K562 (cell line): ENCODE measurements around the gene RNF32. TPM values are rescaled to one million over a fixed set of nuclear protein-coding genes. Genes with fewer than 3 reads are reported as not detected.

ENCODE experiments used
- ARID1B ChIP-seq: fragments of 450-650 bp; IDR thresholded peaks from 2 replicates; pipeline ENCODE4 v1.6.1; 2016; ENCODE audit warnings: antibody characterized with exemption, mild to moderate bottlenecking, inconsistent platforms
- CBFA2T3 ChIP-seq: fragments of 450-650 bp; IDR thresholded peaks from 2 replicates; pipeline ENCODE4 v1.6.1; 2017
- FOXJ2 ChIP-seq: fragments of 200-800 bp; sonication (Bioruptor generic); IDR thresholded peaks from 2 replicates; pipeline ENCODE4 v1.6.1; 2016; ENCODE audit warnings: missing genetic modification characterization, missing compliant biosample characterization
- GATAD2A ChIP-seq: fragments of 450-650 bp; IDR thresholded peaks from 2 replicates; pipeline ENCODE4 v1.6.1; 2017
- HMBOX1 ChIP-seq: sonication (generic); IDR thresholded peaks from 2 replicates; pipeline ENCODE4 v1.6.1; 2016
- IRF9 ChIP-seq: fragments of 450-650 bp; IDR thresholded peaks from 2 replicates; pipeline ENCODE4 v1.6.1; 2016; ENCODE audit warnings: missing biosample characterization, missing genetic modification characterization
- KDM1A ChIP-seq, 2 experiments: fragments of 450-650 bp; IDR thresholded peaks; 2 replicates each; pipeline ENCODE4 v1.6.1; 2016; ENCODE audit warnings: mild to moderate bottlenecking in 2 of 2
- KLF16 ChIP-seq: IDR thresholded peaks from 2 replicates; pipeline ENCODE4 v1.6.1; 2016; ENCODE audit warnings: antibody characterized with exemption
- MEF2D ChIP-seq: conservative IDR thresholded peaks from 2 replicates; pipeline ENCODE4 v1.6.1; 2016; ENCODE audit warnings: low read depth, missing genetic modification characterization, missing compliant biosample characterization
- MEIS2 ChIP-seq: fragments of 450-650 bp; IDR thresholded peaks from 2 replicates; pipeline ENCODE4 v1.6.1; 2014; ENCODE audit warnings: mild to moderate bottlenecking; ENCODE audit not compliant: partially characterized antibody
- MNT ChIP-seq, 2 experiments: fragments of 450-650 bp; conservative IDR thresholded peaks; 2 replicates each; pipeline ENCODE4 v1.6.1; 2017; ENCODE audit warnings: mild to moderate bottlenecking in 2 of 2, moderate library complexity in 2 of 2
- NCOA2 ChIP-seq, 2 experiments: fragments of 450-650 bp; IDR thresholded peaks; 2 replicates each; pipeline ENCODE4 v1.6.1; 2018; ENCODE audit warnings: mild to moderate bottlenecking in 2 of 2, moderate library complexity in 1 of 2; ENCODE audit not compliant: partially characterized antibody in 2 of 2
- NCOR1 ChIP-seq: fragments of 450-650 bp; IDR thresholded peaks from 2 replicates; pipeline ENCODE4 v1.6.1; 2016; ENCODE audit warnings: mild to moderate bottlenecking, moderate library complexity
- NONO ChIP-seq, 2 experiments: fragments of 200-400 bp in 1 of 2; fragments of 450-650 bp in 1 of 2; formaldehyde crosslinking in 1 of 2; IDR thresholded peaks; 2 replicates each; pipeline ENCODE4 v1.6.1; 2017; ENCODE audit warnings: low read depth in 2 of 2, mild to moderate bottlenecking in 2 of 2, moderate library complexity in 2 of 2, low read length in 1 of 2
- PHB2 ChIP-seq: fragments of 450-650 bp; IDR thresholded peaks from 2 replicates; pipeline ENCODE4 v1.6.1; 2017; ENCODE audit warnings: low read depth
- POLR2AphosphoS2 ChIP-seq: IDR thresholded peaks from 2 replicates; pipeline ENCODE4 v1.6.1; 2012; ENCODE audit warnings: low read length, improper control_type of control experiment
- RAD21 ChIP-seq, 2 experiments: fragments of 250-450 bp in 1 of 2; fragments of 450-650 bp in 1 of 2; sonication (Bioruptor Pico) in 1 of 2; formaldehyde crosslinking in 1 of 2; IDR thresholded peaks in 1 of 2; conservative IDR thresholded peaks in 1 of 2; 2 replicates each; pipeline versions ENCODE4 v1.4.0 to v1.8.0; 2020 to 2022; ENCODE audit warnings: mild to moderate bottlenecking in 2 of 2, moderate library complexity in 1 of 2
- SMARCE1 ChIP-seq: fragments of 450-650 bp; IDR thresholded peaks from 2 replicates; pipeline ENCODE4 v1.7.1; 2016; ENCODE audit warnings: mild to moderate bottlenecking
- SOX6 ChIP-seq: fragments of 450-650 bp; IDR thresholded peaks from 2 replicates; pipeline ENCODE4 v1.6.1; 2014; ENCODE audit warnings: mild to moderate bottlenecking
- TAL1 ChIP-seq: fragments of 450-650 bp; IDR thresholded peaks from 2 replicates; pipeline ENCODE4 v1.6.1; 2016; ENCODE audit warnings: mild to moderate bottlenecking
- TCFL5 ChIP-seq: fragments of 250-450 bp; sonication (Bioruptor Pico); conservative IDR thresholded peaks from 2 replicates; pipeline ENCODE4 v1.6.1; 2021; ENCODE audit warnings: mild to moderate bottlenecking, moderate library complexity, matching md5 sums
- TEAD4 ChIP-seq, 2 experiments: sonication (generic) in 1 of 2; formaldehyde crosslinking in 1 of 2; IDR thresholded peaks; 2 replicates each; pipeline versions ENCODE4 v1.6.1 to v1.8.0; 2012 to 2022; ENCODE audit warnings: borderline replicate concordance in 1 of 2, inconsistent platforms in 1 of 2, low read length in 1 of 2, mild to moderate bottlenecking in 1 of 2, missing genetic modification reagents in 1 of 2
- TRIM24 ChIP-seq, 2 experiments: fragments of 450-650 bp; IDR thresholded peaks; 2 replicates each; pipeline ENCODE4 v1.6.1; 2016
- TSC22D4 ChIP-seq: fragments of 450-650 bp; IDR thresholded peaks from 2 replicates; pipeline ENCODE4 v1.6.1; 2016; ENCODE audit warnings: missing genetic modification characterization, missing biosample characterization, control low read depth
- XRCC5 ChIP-seq: fragments of 200-400 bp; formaldehyde crosslinking; IDR thresholded peaks from 2 replicates; pipeline ENCODE4 v1.6.1; 2017; ENCODE audit warnings: low read depth, mild to moderate bottlenecking, low read length
- ZEB2 ChIP-seq: fragments of 450-650 bp; IDR thresholded peaks from 2 replicates; pipeline ENCODE4 v1.6.1; 2016
- ZNF551 ChIP-seq: fragments of 250-450 bp; sonication (Bioruptor Pico); IDR thresholded peaks from 2 replicates; pipeline ENCODE4 v1.5.0; 2021; ENCODE audit warnings: mild to moderate bottlenecking, moderate library complexity
- ZNF589 ChIP-seq: fragments of 200-800 bp; sonication (Bioruptor generic); IDR thresholded peaks from 2 replicates; pipeline ENCODE4 v1.6.1; 2016; ENCODE audit warnings: low read depth, missing genetic modification characterization, missing compliant biosample characterization
- ZZZ3 ChIP-seq: fragments of 450-650 bp; IDR thresholded peaks from 2 replicates; pipeline ENCODE4 v1.6.1; 2016; ENCODE audit warnings: antibody characterized with exemption, mild to moderate bottlenecking, moderate library complexity
- polyA plus RNA-seq, 8 experiments: library from polyadenylated mRNA; depleted of rRNA in 4 of 8; stranded (reverse) in 5 of 8; unstranded in 3 of 8; fragments of >200 nt; fragmentation: Nextera tagmentation in 2 of 8; fragmentation: Illumina TruSeq in 1 of 8; extraction: Ambion mirVana in 2 of 8; extraction: Trizol in 1 of 8; gene quantifications; 2 replicates each; pipeline versions ENCODE4 v1.2.1 to v1.2.3, GENCODE V29; 2011 to 2014; ENCODE audit warnings: inconsistent platforms in 1 of 8, missing spikeins in 1 of 8
- total RNA-seq, 7 experiments: library from RNA; depleted of rRNA in 6 of 7; stranded (reverse); fragments of >200 nt in 6 of 7; fragmentation: Illumina TruSeq in 2 of 7; extraction: Trizol in 2 of 7; gene quantifications; 2 replicates each; pipeline versions ENCODE4 v1.2.1 to v1.2.3, GENCODE V29; 2011 to 2021; ENCODE audit warnings: low replicate concordance in 1 of 7

RNF32 gene
- total and polyA plus RNA-seq, 9 of the 15 experiments (the other 6 are each of a cell fraction or from before 2014, with no cell fraction given): 2.6 to 7.0 (median 4.6) TPM

GRCh38 chr7:156661637-156662036 is 21.1 kb downstream of the RNF32 start (continued):
- TF ChIP-seq TRIM24 (IDR thresholded peaks at IDR 0.05): peak in 1 of 2 experiments; percentile 46; a peak in 1 of 4 replicates
- no peak for TF ChIP-seq MEIS2
- TF ChIP-seq MNT (conservative IDR thresholded peaks at IDR 0.05): no peak
- TF ChIP-seq SOX6: 0 out of 2 replicates have a peak, but pooled peaks have one; percentile 33
- TF ChIP-seq GATAD2A: no peak
- peak; percentile 40; the same call in 1 of the 2 replicates for TF ChIP-seq TAL1
- peak; percentile 24; the same call in 1 of the 2 replicates for TF ChIP-seq SMARCE1
- TF ChIP-seq KLF16: peak; percentile 51; the same call in 1 of the 2 replicates
- peak; percentile 10 to 20; a peak in 1 of 4 replicates for TF ChIP-seq KDM1A (IDR thresholded peaks at IDR 0.05)
- TF ChIP-seq CBFA2T3: peak; percentile 84
- TF ChIP-seq ZNF589 (CRISPR knock-in tag): no peak
- TF ChIP-seq NONO (IDR thresholded peaks at IDR 0.05; ENCODE audit: low read depth in 2 of 2, low read length in 1 of 2): no peak
- TF ChIP-seq MEF2D: no peak
- TF ChIP-seq XRCC5: no peak
- TF ChIP-seq ZNF551: no peak
- no peak for TF ChIP-seq RAD21 (CRISPR knock-in tag; conservative IDR thresholded peaks at IDR 0.05 in 1 of 2, IDR thresholded peaks at IDR 0.05 in 1 of 2)
- no peak for TF ChIP-seq NCOA2 (IDR thresholded peaks at IDR 0.05; ENCODE audit: partially characterized antibody in 2 of 2)
- TF ChIP-seq POLR2AphosphoS2: 0 out of 2 replicates have a peak, but pooled peaks have one; percentile 65
- TF ChIP-seq ARID1B: peak; percentile 76
- TF ChIP-seq ZEB2: no peak
- TF ChIP-seq HMBOX1: no peak
- peak; percentile 57; the same call in 1 of the 2 replicates for TF ChIP-seq NCOR1
- TF ChIP-seq ZZZ3: no peak
- no peak for TF ChIP-seq TCFL5 (CRISPR knock-in tag)
- no peak for TF ChIP-seq PHB2
- no peak for TF ChIP-seq TSC22D4 (tag)
- no peak for TF ChIP-seq FOXJ2 (tag)
- TF ChIP-seq TEAD4 (IDR thresholded peaks at IDR 0.05; ENCODE audit: low read length): peak; percentile 70
- no peak for TF ChIP-seq TEAD4 (CRISPR knock-in tag; IDR thresholded peaks at IDR 0.05; ENCODE audit: borderline replicate concordance)
- TF ChIP-seq IRF9: no peak
